ENCODE data around the gene DYNC1LI2. TPM values are rescaled to one million over a fixed set of nuclear protein-coding genes. Genes with fewer than 3 reads are reported as not detected.

DYNC1LI2 gene
- total RNA-seq, 4 donors from 2014 or later, result 123 to 210 (median 165) TPM

DNA sequence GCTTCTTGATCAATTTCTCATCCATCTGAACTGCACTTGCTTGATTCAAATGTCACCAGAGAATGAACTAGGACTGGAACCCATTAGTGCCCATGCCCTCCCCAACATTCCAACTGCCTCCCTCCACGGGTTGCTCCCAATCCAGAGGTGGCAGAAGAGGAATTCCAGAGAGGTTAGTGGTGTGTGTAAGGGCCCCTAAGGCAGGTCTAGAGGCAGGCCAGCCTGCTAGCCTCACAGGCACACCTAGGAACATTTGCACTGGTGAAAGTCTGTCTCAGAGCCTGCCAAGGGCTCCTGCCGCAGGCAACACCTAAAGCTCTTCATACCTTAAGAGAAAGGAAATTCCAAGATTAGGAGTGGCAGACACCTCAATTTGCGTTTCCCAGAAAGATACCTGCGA lies 33.6 kb downstream of the DYNC1LI2 start:
- TF ChIP-seq, protein P1, sequence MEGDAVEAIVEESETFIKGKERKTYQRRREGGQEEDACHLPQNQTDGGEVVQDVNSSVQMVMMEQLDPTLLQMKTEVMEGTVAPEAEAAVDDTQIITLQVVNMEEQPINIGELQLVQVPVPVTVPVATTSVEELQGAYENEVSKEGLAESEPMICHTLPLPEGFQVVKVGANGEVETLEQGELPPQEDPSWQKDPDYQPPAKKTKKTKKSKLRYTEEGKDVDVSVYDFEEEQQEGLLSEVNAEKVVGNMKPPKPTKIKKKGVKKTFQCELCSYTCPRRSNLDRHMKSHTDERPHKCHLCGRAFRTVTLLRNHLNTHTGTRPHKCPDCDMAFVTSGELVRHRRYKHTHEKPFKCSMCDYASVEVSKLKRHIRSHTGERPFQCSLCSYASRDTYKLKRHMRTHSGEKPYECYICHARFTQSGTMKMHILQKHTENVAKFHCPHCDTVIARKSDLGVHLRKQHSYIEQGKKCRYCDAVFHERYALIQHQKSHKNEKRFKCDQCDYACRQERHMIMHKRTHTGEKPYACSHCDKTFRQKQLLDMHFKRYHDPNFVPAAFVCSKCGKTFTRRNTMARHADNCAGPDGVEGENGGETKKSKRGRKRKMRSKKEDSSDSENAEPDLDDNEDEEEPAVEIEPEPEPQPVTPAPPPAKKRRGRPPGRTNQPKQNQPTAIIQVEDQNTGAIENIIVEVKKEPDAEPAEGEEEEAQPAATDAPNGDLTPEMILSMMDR (IDR thresholded peaks at IDR 0.05; ENCODE audit: low read depth), result no peak

DNA sequence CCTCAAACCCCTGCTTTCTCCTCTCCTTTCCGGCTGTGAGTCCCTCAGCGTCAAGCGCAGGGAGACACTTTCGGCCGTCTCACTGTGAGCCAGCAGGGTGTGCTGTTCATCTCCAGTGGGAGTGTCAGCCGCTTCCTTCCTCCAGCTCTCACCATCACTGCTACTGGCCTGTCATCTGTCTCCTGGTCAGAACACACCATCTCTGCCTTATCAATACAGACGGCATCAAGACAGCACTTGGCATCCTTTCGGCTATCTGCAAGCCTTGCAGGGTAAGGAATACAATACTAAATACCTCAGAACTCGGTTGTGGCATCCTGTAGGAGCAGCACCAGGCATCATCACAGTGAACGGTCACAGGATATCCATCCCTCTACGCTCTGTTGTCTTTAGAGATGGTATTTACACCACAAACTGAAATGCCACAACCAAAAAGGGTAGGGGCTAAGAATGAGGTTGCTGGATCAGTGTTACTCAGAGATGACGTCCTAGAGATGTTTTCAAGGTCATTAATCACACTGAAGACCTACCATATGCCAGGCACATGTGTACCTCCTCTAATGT lies 34.2 kb downstream of the DYNC1LI2 start:
- TF ChIP-seq, protein P1 (IDR thresholded peaks at IDR 0.05; ENCODE audit: low read depth), result no peak

DNA sequence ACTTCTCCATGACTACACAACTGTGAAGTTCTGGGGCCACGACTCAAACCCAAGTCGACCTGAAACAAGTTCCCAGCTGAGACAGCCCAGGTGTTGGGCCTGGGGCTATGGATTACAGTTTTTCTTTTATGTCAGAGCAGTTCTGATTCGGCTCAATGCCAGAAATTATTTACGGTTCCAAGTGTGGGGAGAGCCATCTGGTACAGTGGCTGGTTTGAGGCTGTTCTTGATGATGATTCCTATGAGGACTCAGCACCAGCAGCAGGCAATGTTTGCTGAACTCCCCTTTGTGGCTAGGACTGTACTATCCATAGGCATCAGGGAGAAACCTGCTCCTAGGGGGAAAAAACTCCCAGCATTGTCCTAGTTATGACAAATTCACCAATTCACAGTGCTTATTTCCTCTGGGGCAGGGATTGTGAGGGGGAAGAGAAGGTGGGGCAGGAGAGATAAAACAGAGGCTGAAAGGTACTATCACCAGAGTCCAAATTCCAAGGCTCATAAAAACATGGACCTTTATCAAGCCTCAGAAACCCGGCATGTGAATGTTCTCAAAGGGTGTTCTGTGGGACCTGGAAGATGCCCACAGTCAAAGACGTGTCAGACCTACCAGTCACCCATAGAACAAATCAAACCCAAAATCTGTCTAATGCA lies 36.6 kb downstream of the DYNC1LI2 start:
- TF ChIP-seq, protein P1 (IDR thresholded peaks at IDR 0.05; ENCODE audit: low read depth), result no peak

DNA sequence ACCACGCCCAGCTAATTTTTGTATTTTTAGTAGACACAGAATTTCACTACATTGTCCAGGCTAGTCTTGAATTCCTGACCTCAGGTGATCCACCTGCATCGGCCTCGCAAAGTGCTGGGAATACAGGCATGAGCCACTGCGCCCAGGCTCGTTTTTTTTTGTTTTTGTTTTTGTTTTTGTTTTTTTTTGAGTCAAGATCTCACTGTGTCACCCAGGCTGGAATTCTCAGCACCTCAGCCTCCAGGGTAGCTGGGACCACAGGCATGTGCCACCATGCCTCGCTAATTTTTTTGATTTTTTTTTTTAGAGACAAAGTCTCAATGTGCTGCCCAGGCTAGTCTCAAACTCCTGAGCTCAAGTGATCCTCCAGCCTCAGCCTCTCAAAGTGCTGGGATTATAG lies 37.3 kb downstream of the DYNC1LI2 start:
- TF ChIP-seq, protein P1 (IDR thresholded peaks at IDR 0.05; ENCODE audit: low read depth), result no peak

DNA sequence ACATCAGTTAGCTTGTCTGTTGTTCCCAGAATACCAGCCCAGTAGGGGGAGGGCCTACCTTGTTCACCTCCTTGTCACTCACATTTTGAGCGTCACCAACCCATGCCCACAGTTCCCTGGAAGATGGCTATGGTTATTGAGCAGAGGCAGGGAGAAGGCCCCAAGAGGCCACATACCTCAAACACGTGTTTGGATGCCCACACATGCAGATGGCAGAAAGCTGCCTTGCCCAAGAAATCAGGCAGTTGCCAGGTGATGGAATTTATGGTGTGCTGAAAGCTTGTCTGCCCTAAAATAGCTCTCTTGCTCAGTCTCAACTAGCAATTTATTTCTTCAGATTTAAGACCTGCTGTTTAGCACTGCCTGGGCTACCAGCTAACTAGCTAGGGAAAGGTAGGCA lies 38.3 kb downstream of the DYNC1LI2 start:
- TF ChIP-seq, protein P1 (IDR thresholded peaks at IDR 0.05; ENCODE audit: low read depth), result no peak

DNA sequence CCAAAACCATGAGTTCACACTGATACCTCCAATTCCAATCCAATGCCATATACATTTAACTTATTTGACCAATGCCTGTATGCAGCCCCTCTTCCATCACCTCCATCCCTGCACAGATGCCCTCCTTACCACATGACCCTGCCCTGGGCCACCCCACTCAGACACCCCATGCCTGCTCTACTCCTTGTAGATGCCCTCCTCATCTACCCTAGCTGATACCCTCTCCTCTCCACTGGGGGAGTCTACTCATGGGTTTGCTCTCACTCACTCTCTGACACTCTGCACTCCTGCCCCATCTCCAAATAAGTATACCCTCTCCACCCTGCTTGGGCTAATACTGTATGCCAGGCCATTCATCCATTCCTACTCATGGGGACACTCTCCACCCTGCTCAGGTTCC lies 38.9 kb downstream of the DYNC1LI2 start:
- TF ChIP-seq, protein P1 (IDR thresholded peaks at IDR 0.05; ENCODE audit: low read depth), result no peak

DNA sequence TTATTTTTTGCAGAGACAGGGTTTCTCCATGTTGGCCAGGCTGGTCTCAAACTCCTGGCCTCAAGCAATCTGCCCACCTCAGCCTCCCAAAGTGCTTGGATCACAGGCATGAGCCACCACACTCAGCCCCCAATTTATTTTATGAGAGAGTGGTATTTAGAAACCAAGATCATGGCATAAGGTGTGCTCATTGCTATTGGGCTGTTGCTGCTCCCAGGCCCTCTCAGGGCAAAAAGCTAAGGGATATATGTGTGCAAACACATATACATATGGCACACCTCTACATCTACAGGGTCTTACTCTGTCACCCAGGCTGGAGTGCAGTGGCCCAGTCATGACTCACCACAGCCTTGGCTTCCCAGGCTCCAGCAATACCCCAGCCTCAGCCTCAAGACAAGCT lies 39.8 kb downstream of the DYNC1LI2 start:
- TF ChIP-seq, protein P1 (IDR thresholded peaks at IDR 0.05; ENCODE audit: low read depth), result no peak

Measured in subcutaneous adipose tissue (tissue), 4 donors.